ENCODE data around the gene ERBIN.
"Not testable (repeated sequence)": the region's sequence is repeated elsewhere in the genome, so short reads cannot be mapped to it uniquely, and the experiment has no call there.

The ERBIN gene

DNA sequence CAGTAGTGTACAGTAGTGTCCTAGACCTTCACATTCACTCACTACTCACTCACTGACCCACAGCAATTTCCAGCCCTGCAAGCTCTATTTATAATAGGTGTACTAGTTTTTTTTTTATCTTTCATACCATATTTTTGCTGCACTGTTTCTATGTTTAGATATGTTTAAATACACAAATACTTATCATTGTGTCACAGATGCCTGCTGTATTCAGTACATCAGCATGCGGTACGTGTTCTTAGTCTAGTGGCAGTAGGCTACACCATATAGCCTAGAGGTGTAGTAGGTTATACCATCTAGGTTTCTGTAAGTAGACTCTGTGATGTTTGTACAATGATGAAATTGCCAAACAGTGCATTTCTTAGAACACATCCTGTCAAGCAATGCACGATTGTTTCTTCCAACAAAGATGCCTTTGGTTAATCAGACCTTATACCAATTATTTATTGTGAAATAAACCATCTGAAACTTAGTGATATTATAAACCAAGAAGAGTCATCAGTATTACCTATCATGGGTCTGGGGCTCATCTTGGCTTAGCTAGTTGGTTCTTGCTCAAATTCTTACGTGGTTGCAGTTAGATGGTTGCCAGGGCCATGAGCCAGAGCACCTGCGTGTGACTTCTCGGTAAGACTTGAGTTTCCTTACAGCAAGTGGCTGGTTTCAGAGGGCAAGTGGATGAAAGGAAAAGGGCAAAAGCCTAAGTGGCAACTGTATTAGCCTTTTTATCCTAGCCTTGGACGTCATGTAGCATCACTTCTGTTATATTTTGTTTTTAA, 41.1 kb downstream of the ERBIN start:
- no peak for DNase-seq (ENCODE audit: low read depth in 2 of 2)

DNA sequence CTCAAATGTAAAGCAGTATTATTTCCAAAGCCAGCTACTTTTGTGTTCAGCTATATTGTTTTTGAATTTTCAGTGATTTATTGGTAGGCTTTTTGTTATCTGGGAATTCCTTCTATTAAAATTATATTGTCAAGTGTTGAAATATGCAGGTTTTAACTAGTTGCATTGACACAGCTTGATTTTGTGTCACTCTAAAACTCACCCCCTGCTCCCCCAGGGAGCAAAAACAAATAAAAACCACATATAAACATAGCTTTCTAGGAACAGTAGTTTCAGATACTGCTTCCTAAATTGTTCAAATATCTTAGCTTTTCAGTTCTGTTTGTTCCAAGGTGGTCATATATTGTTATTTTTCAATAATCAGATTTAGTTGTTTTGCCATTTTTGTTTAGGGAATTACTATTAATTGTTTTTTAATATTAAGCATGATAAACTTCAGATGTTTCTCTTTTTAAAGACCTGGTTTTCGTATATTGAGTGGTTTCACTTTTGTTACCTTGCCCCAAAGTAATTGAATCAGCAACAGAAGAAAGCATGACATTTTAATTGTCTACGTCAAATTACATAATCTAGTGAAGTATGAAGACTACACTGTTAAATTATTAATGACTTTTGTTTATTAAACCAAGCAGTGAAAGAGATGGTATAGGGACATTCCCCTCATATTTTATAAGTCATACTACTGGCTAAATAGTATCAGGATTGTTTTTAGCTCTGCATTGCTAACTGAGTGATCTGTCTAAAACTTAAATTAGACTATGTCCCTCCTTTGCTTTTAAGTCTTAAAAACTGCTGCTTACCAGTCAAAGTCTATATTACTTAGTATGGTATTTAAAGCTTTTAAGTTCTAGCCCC, 43.4 kb downstream of the ERBIN start:
- no peak for DNase-seq (ENCODE audit: low read depth in 2 of 2)

DNA sequence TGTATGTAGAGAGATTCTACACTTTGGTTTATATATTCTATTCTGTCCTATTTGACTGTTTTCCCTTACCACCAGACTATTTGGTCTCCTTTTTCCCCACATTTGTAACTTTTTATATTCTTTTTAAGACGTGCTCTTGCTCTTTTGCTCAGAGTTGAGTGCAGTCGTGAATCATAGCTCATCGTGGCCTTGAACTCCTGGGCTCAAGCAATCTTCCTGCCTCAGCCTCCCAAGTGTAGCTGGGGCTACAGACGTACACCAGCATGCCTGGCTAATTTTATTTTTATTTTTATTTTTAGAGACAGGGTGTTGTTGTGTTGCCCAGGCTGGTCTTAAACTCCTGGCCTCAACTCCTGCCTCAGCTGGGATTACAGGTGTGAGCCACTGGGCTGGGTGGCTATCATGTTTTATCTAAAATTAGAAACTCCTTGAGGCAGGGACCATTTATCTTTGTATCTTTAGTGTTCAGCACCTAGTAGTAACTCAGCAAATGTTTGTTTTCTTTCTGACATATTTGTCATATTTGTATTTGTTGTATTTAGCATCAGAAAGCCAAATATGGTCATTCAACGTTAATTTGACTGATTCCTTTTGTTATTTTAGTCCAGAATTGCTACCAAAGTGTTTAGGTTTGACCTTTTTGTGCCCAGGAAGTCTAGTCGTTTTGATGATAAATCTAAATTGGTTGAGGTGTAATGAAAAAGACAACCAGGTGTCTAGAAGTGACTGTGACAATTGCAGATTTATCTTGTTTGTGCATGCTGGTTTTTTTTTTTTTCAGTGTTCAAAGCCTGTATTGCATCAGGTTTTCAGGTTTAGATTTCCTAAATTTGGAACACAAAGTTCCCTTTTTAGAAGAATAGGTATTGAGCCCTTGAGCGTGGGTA, 44.3 kb downstream of the ERBIN start:
- no peak for DNase-seq (ENCODE audit: low read depth in 2 of 2)

DNA sequence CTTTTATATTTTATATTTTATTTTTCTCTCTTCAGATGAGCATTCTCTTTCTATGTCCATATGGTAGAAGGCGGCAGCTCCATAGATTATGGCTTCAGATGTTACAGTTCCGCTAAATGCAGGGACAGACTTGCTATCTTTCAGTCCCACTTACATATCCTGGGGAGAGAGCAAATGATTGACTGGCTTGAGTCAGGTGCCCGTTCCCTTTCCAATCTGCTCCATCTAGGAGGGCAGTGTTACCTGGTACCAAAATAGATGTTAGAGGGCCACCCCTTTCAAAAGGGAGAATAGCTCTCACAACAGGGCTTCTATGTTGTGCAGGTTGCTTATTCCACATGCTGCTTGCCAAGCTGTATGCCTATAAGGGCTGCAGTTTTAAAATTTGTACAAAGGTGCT, 45.3 kb downstream of the ERBIN start:
- no peak for DNase-seq (ENCODE audit: low read depth in 2 of 2)

DNA sequence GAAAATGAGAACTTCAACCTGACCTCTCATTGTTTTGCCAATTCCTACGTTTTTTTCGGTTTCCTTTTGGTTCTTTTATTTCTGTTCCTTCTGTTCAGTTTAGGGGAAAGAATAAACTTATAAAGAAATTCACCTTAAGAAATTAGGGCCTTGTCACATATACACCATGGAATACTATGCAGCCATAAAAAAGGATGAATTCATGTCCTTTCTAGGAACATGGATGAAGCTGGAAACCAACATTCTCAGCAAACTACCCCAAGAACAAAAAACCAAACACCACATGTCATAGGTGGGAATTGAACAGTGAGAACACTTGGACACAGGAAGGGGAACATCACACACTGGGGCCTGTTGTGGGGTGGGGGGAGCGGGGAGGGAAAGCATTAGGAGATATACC, 46.5 kb downstream of the ERBIN start:
- not testable (repeated sequence) for DNase-seq (ENCODE audit: low read depth in 2 of 2)

DNA sequence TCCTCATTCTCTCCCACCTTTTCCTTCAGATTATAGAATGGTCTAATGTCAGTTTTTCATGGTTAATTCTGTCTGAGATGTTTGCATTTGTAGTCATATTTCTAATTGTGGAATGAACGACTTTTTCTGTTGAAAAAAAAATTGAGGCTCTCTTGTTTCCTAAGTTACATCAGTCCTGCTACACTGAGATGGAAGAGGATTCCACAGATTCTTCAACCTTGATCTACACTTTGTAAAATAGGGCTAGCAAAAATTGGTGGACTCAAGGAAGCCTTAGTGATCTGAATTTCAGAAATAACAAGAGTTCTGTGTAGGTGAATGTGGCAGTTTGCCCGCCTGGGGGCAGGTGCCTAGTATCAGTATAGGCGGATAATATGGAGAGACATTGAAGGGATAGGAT, 51.9 kb downstream of the ERBIN start:
- no peak for DNase-seq (ENCODE audit: low read depth in 2 of 2)

DNA sequence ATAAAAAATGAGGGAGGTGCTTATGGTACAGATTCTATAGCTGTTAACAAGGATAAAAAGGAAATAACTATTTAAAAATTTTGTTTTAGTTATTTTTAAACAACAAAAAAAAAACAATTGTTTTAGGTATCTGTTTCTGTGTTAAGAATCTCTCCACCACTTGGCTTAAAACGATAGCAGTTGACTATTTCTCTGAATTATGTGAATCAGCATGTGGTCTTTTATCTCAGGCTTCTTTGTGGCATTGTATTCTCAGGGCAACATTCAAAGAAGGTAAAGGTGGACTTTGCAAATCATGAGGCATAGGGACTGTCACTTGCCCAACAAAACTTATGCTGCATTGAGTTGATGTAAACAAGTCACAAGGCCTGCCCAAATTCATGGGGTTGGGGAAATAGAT, 55.2 kb downstream of the ERBIN start:
- DNase-seq (ENCODE audit: low read depth in 2 of 2) = no peak

DNA sequence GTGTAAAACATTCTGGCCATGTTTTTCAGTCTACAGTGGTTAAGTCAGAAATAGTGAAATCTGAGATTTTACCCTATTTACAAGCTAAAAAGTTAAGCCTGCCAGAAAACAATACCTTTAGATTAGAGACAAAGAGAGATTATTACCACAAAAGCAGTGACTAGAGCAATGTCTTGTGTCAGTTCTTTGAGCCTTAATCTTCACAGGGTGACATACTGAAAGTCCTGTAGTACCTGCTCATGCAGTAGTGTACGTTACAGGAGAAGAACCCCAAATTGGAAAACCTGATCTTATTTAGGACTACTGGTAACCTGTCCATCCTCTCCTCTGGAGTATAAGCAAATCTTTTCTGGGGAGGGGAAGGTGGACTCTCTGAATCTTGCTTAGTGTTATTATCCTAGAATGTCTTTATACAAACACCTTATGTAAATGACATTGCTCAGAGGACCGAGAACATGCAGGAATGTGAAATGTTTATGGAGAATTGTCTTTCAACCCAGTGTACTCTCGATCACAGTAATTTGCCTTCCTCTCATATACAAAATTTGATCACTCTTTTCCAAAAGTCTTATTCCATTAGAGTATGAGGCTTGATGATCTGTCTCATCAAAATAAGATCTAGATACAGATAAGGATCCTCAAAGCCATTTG, 55.7 kb downstream of the ERBIN start:
- DNase-seq (ENCODE audit: low read depth in 2 of 2) = no peak

DNA sequence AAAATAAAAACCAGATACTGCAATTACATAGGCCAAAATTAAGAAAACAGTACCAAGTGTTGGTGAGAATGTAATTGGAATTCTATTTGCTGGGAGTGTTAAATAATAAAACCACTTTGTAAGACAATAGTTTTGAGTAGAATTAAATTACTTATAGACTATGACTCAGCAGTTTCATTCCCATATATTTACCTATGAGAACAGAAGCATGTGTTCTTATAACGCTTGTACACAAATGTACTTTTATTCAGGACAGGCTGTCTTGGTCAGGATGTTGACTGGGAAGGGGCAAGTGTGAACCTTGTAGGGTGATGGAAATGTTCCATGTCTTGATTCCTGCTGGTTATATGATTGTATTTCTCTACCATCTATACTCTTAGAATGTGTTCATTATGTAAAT, 56.3 kb downstream of the ERBIN start:
- DNase-seq (ENCODE audit: low read depth in 2 of 2) = no peak

DNA sequence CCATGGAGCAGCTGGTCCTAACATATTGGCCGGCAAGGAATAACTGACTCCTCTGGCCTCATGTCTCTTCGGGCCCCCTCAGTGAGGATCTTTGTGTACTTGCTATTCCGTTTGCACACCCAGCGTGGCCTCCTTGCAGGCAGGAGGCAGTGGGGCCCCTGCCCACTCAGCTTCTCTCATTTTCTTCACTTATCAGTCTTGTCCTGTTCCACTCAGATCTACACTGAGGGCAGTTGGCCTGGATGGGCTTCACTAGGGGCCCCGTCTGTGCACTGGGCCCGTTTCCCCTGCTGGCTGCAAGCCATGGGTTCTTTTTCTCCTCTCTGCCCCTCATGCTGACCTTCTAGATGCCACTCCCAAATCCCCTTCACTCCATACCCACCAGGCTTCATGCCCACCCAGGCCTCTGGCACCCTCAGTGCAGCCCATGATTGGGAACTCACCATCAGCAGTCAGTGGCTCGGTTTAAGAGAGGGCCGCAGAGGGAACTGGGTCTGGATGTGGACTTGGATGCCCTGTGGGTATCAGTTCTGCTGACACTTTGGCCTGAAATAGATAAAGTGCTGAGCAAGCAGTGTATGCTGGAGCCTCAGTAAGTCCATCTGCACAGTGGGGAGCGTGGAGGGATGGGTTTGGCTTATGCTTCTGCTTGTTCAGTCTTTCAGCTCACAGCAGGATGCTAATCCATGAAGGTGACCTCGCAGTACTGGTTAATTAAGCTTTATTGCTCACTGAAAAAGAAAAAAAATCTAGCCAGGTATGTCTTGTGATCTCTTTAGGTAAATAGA, 57.9 kb downstream of the ERBIN start:
- DNase-seq (ENCODE audit: low read depth in 2 of 2) = no peak

DNA sequence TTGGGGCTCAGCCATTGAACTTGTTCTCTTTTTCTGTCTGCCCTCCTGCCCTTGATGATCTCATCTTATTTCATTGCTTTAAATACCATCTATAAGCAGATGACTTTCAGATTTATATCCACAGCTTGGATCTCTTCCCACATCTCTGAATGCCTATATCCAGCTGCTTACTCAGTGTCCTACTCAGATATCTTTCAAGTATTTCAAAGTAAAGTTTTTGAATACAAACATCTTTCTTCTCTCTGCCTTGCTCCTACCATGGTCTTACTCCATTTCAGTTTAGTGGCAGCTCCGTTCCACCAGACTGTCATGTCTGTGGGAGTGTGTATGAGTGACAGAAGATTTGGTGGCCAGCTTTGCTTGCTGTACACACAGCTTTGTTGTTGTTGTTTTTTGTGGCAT, 59.7 kb downstream of the ERBIN start:
- no peak for DNase-seq (ENCODE audit: low read depth in 2 of 2)

DNA sequence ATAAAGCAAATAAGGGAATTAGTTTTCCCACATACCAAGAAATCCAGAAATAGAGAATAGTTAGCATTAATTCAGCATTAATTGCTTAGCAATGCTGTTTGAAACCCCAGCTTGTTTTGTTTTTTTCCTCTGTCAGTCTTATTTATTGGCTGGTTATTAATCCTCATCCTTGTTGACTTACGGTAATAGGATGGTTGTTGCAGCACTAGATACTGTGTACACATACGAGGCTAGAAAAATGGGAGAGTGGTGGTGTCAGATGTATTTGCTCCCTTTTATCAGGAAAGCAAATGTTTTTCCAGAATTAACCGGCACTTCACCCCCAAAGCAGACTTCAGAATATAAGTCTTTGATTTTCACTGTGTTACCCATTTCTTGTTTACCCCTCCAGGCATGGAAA, 60.4 kb downstream of the ERBIN start:
- DNase-seq (ENCODE audit: low read depth in 2 of 2) = no peak

DNA sequence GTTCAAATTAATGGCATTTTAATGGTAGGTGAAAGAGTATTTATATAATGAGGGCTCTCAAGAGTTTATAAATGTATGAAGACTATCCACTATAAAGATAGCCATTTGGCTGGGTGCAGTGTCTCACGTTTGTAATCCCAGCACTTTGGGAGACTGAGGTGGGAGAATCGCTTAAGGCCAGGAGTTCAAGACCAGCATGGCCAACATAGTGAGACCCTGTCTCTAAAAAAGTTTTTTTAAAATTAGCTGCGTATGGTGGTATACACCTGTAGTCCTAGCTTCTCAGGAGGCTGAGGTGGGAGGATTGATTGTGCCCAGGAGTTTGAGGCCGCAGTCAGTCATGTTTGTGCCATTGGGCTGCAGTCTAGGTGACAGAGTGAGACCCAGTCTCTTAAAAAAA, 61.6 kb downstream of the ERBIN start:
- DNase-seq (ENCODE audit: low read depth in 2 of 2) = no peak

DNA sequence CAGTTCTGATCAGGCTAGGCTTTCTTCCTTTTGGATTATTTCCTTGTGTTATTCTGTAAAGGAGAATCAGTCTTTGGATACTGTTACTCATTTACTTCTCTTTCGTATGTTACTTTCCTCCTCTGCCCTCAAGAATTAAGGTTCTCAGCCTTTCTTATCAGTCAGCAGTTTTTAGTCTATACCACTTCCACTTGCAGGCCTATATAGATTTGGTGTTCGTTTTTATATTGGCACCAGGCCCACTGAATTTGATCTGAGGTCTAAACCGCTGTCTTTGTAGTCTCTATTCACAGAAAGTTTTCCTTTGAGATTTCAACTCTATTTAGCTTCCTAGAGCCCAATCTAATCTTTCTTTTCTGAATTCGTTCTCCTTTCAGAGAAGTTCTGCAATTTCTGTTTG, 62.8 kb downstream of the ERBIN start:
- DNase-seq (ENCODE audit: low read depth in 2 of 2) = no peak

DNA sequence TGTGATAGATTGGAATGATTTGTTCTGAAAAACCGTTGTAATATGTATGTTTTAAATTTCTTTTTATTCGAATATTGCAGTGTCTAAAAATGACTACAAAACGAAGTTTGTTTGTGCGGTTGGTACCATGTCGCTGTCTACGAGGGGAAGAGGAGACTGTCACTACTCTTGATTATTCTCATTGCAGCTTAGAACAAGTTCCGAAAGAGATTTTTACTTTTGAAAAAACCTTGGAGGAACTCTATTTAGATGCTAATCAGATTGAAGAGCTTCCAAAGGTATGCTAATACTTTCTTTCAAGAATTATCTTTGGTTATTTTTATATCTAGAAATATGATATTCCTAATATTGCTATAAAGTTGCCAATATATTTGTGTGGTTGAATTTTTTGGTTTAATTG, 66.3 kb downstream of the ERBIN start:
- DNase-seq (ENCODE audit: low read depth in 2 of 2) = no peak

DNA sequence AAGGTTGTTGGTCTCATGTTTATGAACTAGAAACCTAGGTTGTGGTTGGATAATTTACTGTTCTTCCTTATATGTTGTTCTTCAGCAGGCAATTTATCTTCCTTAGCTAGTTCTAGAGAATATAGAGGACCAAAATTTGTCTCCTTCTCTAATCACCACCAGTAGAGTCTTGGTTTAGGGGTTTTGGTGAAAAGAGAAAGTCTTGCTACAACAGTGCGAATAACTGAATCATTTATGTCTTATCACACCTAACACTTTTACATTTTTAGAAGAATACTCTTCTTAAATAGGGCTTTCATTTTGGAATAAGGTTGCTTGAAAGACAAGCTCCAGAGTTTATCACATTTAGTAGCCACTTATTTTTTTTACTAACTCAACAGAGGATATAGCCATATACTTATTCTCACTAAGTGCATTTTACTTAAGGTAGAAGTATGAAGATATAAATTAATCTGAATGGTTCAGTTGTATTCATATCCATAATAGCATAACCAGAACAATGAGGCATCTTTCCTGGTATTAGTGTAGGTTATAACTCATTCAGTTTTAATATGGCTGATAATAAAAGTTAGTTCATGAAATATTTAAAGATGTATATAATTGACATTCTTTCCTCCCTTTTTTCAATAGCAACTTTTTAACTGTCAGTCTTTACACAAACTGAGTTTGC, 67.9 kb downstream of the ERBIN start:
- DNase-seq (ENCODE audit: low read depth in 2 of 2) = no peak

DNA sequence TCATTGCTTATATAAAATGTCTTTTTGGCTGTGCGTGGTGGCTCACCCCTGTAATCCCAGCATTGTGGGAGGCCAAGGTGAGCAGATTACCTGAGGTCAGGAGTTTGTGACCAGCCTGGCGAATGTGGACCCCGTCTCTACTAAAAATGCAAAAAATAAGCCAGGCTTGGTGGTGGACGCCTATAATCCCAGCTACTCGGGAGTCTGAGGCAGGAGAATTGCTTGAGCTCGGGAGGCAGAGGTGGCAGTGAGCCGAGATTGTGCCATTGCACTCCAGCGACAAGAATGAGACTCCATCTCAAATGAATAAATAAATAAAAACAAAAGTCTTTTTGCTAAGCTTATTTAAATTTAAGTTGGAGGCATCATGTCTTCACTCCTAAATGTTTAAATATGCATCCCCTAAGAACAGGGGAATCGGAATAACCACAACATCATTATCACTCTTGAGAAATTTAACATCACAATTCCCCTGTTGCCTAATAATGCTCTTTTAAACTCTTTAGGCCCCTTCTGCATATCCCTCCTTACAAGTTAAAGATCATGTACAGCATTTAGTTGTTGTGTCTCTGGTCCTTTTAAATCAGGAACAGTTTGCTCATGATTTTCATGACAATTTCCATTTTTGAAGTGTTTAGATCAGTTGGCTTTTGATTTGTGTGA, 72.8 kb downstream of the ERBIN start:
- no peak for DNase-seq (ENCODE audit: low read depth in 2 of 2)

DNA sequence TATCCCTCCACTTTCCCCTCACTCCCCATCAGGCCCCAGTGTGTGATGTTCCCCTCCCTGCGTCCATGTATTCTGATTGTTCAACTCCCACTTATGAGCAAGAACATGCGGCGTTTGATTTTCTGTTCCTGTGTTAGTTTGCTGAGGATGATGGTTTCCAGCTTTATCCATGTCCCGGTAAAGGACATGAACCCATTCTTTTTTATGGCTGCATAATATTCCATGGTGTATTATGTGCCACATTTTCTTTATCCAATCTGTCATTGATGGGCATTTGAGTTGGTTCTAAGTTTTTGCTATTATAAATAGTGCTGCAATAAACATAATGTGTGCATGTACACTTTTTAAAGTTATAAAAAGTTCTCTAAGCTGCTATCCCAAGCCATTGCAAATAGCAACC, 75.6 kb downstream of the ERBIN start:
- no peak for DNase-seq (ENCODE audit: low read depth in 2 of 2)

DNA sequence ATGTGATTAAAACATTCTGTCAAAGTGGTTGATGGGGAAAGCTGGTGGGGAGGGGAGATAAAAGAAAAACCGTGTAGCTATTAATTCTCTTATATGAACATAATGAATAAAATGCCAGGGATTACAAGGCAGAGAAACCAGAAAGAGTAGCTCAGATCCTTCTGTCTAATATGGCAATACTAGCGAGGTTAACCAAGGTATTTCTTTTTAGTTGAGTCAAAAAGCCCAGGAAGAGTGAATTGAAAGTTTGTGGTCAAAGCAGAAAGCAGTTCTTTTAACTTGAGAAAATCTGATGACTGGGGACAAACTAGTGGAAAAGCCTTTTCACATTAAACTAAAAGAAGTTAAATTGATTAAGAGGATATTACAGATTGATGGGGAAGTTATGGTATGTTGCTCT, 76.0 kb downstream of the ERBIN start:
- no peak for DNase-seq (ENCODE audit: low read depth in 2 of 2)

DNA sequence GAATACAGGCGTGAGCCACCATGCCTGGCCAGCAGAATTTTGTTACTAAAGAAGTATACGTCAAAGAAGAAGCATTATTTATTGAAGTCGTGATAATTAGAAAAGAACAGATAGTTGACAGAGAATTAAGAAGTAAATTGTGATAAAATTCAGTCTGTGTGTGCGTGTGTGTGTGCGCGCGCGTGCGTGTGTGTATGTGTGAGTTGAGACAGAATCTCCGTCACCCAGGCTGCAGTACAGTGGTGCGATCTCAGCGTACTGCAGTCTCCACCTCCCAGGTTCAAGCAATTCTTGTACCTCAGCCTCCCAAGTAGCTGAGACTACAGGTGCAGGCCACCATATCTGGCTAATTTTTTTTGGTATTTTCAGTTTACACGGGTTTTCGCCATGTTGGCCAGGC, 77.8 kb downstream of the ERBIN start:
- DNase-seq (ENCODE audit: low read depth in 2 of 2) = no peak
